IMR-90 (cell line): ENCODE measurements around the gene SPRED2. TPM values are rescaled to one million over a fixed set of nuclear protein-coding genes. Genes with fewer than 3 reads are reported as not detected.

ENCODE experiments used
- ATAC-seq: fragments of 200-7000 bp; cut with Tn5 transposase; 2 replicates; pipeline ENCODE4 v1.9.1; 2020; ENCODE audit warnings: low read depth, mild to moderate bottlenecking, moderate library complexity
- BruUV-seq: library from RNA; stranded (reverse); fragments of 400-500 nt; replicated peaks from 2 replicates; lab custom pipeline; 2021; lab: Mats Ljungman, UMichigan
- CTCF ChIA-PET: fragments of 300-600 bp; formaldehyde crosslinking; extraction: SDS; loops from one replicate; lab custom pipeline; 2021; ENCODE audit warnings: antibody characterized with exemption; lab: Yijun Ruan, JAX
- POLR2A ChIA-PET: fragments of 300-600 bp; sonication (Branson Sonifier 250); formaldehyde crosslinking; loops from one replicate; lab custom pipeline; 2022; ENCODE audit warnings: antibody characterized with exemption; ENCODE audit not compliant: unreplicated experiment; lab: Charles Lee
- DNase-seq: peaks from one replicate; pipeline ENCODE4 v3.0.0; 2013
- H2AFZ ChIP-seq: replicated peaks from 2 replicates; pipeline ENCODE3; 2013; ENCODE audit warnings: low read length, mild to moderate bottlenecking; ENCODE audit not compliant: poor library complexity
- H2AK5ac ChIP-seq: 2 replicates; pipeline ENCODE4 v1.6.1; 2013; ENCODE audit warnings: low read depth, low read length, inconsistent platforms
- H2AK9ac ChIP-seq: replicated peaks from 2 replicates; pipeline ENCODE3; 2013; ENCODE audit warnings: mild to moderate bottlenecking, low read depth, low read length, moderate library complexity; ENCODE audit not compliant: poor library complexity
- H2BK120ac ChIP-seq: 2 replicates; pipeline ENCODE4 v1.6.1; 2013; ENCODE audit warnings: low read depth, low read length, inconsistent platforms
- H2BK15ac ChIP-seq: 3 replicates; pipeline ENCODE4 v1.6.1; 2013; ENCODE audit warnings: low read depth, low read length, inconsistent platforms
- H2BK20ac ChIP-seq: 2 replicates; pipeline ENCODE4 v1.6.1; 2013; ENCODE audit warnings: low read depth, mild to moderate bottlenecking, inconsistent platforms, low read length, moderate library complexity
- H2BK5ac ChIP-seq: 2 replicates; pipeline ENCODE4 v1.6.1; 2013; ENCODE audit warnings: mild to moderate bottlenecking, low read depth, low read length, inconsistent platforms; ENCODE audit not compliant: poor library complexity, severe bottlenecking
- H3K14ac ChIP-seq: replicated peaks from 2 replicates; pipeline ENCODE4 v1.6.1; 2013; ENCODE audit warnings: low read depth, low read length, inconsistent platforms
- H3K18ac ChIP-seq: 2 replicates; pipeline ENCODE4 v1.6.1; 2013; ENCODE audit warnings: low read depth, low read length, control low read depth
- H3K23ac ChIP-seq: 2 replicates; pipeline ENCODE4 v1.6.1; 2013; ENCODE audit warnings: low read depth, low read length, inconsistent platforms
- H3K27ac ChIP-seq: 2 replicates; pipeline ENCODE4 v1.5.1; 2013; ENCODE audit warnings: mild to moderate bottlenecking, control low read depth, low read length; ENCODE audit not compliant: insufficient read depth
- H3K27me3 ChIP-seq: 2 replicates; pipeline ENCODE4 v1.6.1; 2013; ENCODE audit warnings: low read length; ENCODE audit not compliant: control insufficient read depth, insufficient read depth
- H3K36me3 ChIP-seq: 2 replicates; pipeline ENCODE4 v1.6.1; 2013; ENCODE audit warnings: low read length, mixed read lengths; ENCODE audit not compliant: control insufficient read depth, insufficient read depth
- H3K4ac ChIP-seq: 2 replicates; pipeline ENCODE4 v1.6.1; 2013; ENCODE audit warnings: low read depth, low read length, inconsistent platforms
- H3K4me1 ChIP-seq: 2 replicates; pipeline ENCODE4 v1.6.1; 2013; ENCODE audit warnings: low read length, mixed read lengths; ENCODE audit not compliant: control insufficient read depth, insufficient read depth
- H3K4me2 ChIP-seq: 2 replicates; pipeline ENCODE4 v1.6.1; 2013; ENCODE audit warnings: low read depth, mild to moderate bottlenecking, control low read depth, low read length, moderate library complexity
- H3K4me3 ChIP-seq: 2 replicates; pipeline ENCODE4 v1.5.1; 2013; ENCODE audit warnings: low read depth, mild to moderate bottlenecking, control low read depth, low read length, moderate library complexity; ENCODE audit not compliant: insufficient read depth
- H3K56ac ChIP-seq: 2 replicates; pipeline ENCODE4 v1.6.1; 2013; ENCODE audit warnings: low read length, inconsistent platforms; ENCODE audit not compliant: insufficient read depth; ENCODE audit errors: extremely low read depth
- H3K79me1 ChIP-seq, 2 experiments: 2 replicates each; pipeline ENCODE4 v1.6.1; 2013; ENCODE audit warnings: low read length in 2 of 2, inconsistent platforms in 1 of 2, low read depth in 1 of 2
- H3K9ac ChIP-seq: 2 replicates; pipeline ENCODE4 v1.6.1; 2013; ENCODE audit warnings: low read depth, low read length, control low read depth
- H3K9me1 ChIP-seq: 2 replicates; pipeline ENCODE4 v1.6.1; 2013; ENCODE audit warnings: low read length, inconsistent platforms; ENCODE audit not compliant: insufficient read depth
- H3K9me3 ChIP-seq: 2 replicates; pipeline ENCODE4 v1.6.1; 2013; ENCODE audit warnings: low read length; ENCODE audit not compliant: control insufficient read depth, insufficient read depth
- H4K20me1 ChIP-seq: 2 replicates; pipeline ENCODE4 v1.6.1; 2013; ENCODE audit warnings: low read length, inconsistent platforms; ENCODE audit not compliant: insufficient read depth
- H4K5ac ChIP-seq: 2 replicates; pipeline ENCODE4 v1.6.1; 2013; ENCODE audit warnings: mild to moderate bottlenecking, low read depth, low read length, control low read depth
- H4K8ac ChIP-seq, 2 experiments: 2 replicates each; pipeline ENCODE4 v1.6.1; 2013; ENCODE audit warnings: low read depth in 2 of 2, low read length in 2 of 2, control low read depth in 1 of 2, inconsistent platforms in 1 of 2
- H4K91ac ChIP-seq: 2 replicates; pipeline ENCODE4 v1.6.1; 2013; ENCODE audit warnings: low read depth, low read length, inconsistent platforms; ENCODE audit not compliant: insufficient read depth
- BHLHE40 ChIP-seq: fragments of 150-350 bp; IDR thresholded peaks from 2 replicates; pipeline ENCODE4 v1.6.1; 2016; ENCODE audit warnings: mild to moderate bottlenecking, low read depth, low read length
- CTCF ChIP-seq: conservative IDR thresholded peaks from 2 replicates; pipeline ENCODE4 v1.5.1; 2012; ENCODE audit warnings: mild to moderate bottlenecking, low read depth, low read length, improper control_type of control experiment
- FOS ChIP-seq: fragments of 150-350 bp; IDR thresholded peaks from 2 replicates; pipeline ENCODE4 v1.6.1; 2016; ENCODE audit warnings: low read depth, low read length
- USF2 ChIP-seq: fragments of 150-350 bp; IDR thresholded peaks from 2 replicates; pipeline ENCODE4 v1.6.1; 2017; ENCODE audit warnings: mild to moderate bottlenecking, antibody characterized with exemption, low read length, low read depth
- WGBS, 2 experiments: methylation state at CpG; one replicate each; pipeline versions ENCODE4 v1.1.5 to v1.1.7; 2013; ENCODE audit warnings: missing lambda C conversion rate in 2 of 2; ENCODE audit not compliant: insufficient read length in 1 of 2; ENCODE audit errors: extremely low coverage in 2 of 2; 5-methylcytosine and 5-hydroxymethylcytosine counted together
- dilution Hi-C: fragments of 300-500 bp; cut with HindIII; formaldehyde crosslinking; loops from one replicate; pipeline ENCODE4 v1.14.3; 2018; ENCODE audit warnings: low sequenced_read_pairs; ENCODE audit not compliant: unreplicated experiment
- in situ Hi-C: fragments of 300-500 bp; cut with MboI; formaldehyde crosslinking; loops from 3 replicates; pipeline ENCODE4 v1.14.3; 2019; ENCODE audit warnings: low sequenced_read_pairs, inconsistent platforms, mixed read lengths
- intact Hi-C: fragments of 100-400 bp; cut with micrococcal nuclease; formaldehyde crosslinking; loops from 2 replicates; pipeline ENCODE4 v1.10.0; 2022
- polyA plus RNA-seq, 3 experiments: library from polyadenylated mRNA; depleted of rRNA; stranded (reverse); fragments of >200 nt; gene quantifications; 2 replicates each; pipeline ENCODE4 v1.2.3, GENCODE V29; 2012; ENCODE audit warnings: low replicate concordance in 1 of 3
- total RNA-seq: library from RNA; depleted of rRNA; stranded (reverse); fragments of >200 nt; gene quantifications from 2 replicates; pipeline ENCODE4 v1.2.3, GENCODE V29; 2012

The SPRED2 gene
- total and polyA plus RNA-seq, 2 of the 4 experiments (the other 2 are of a cell fraction), result 4.8 to 18.7 TPM

- ChIA-PET CTCF (no interaction called here), POLR2A (no interaction called here)
- Histone ChIP-seq H3K18ac (no peak overlapping the region), H3K23ac (no peak overlapping the region), H2BK15ac (no peak overlapping the region), H3K14ac (no peak overlapping the region), H2BK120ac (no peak overlapping the region), H3K27me3 (no peaks in the 10 kb centered on the region), H3K27ac (peak overlapping the region; percentile 79; the same call in 1 of the 2 replicates), H4K8ac (no peak overlapping the region; a peak in 1 of 4 replicates), H3K9me1 (no peaks in the 10 kb centered on the region), H3K4me2 (peak overlapping the region; percentile 66), H2AFZ (peak overlapping the region; percentile 87), H2BK20ac (no peak overlapping the region), H3K4me1 (peaks cover 3% of the 10 kb centered on the region; the same call in 1 of the 2 replicates), H3K4me3 (peak overlapping the region; percentile 88), H3K9ac (peak overlapping the region; percentile 78), H3K4ac (no peak overlapping the region), H3K56ac (no peak overlapping the region), H3K36me3 (no peaks in the 10 kb centered on the region), H3K9me3 (no peaks in the 10 kb centered on the region), H2AK9ac (peak overlapping the region; percentile 70), H4K5ac (no peak overlapping the region), H2AK5ac (0 out of 2 replicates have a peak overlapping the region, but pooled peaks have one; percentile 12), H3K79me1 (peaks cover 10 to 49% of the 10 kb centered on the region in 2 experiments; a peak in 3 of 4 replicates), H4K20me1 (peaks cover 47% of the 10 kb centered on the region), H4K91ac (no peak overlapping the region; the same call in 1 of the 2 replicates), H2BK5ac (no peak overlapping the region)
- dilution Hi-C loops (no loop called here), in situ Hi-C loops (no loop called here), intact Hi-C loops (loop anchor here (1.0 to 10.0 kb wide), 4 partner anchors 64 to 366 kb away; no protein-coding TSS in a partner anchor)
- no TSS peak for BruUV-seq
- peak; percentile 61; the same call in 1 of the 2 replicates for TF ChIP-seq BHLHE40
- no peak for TF ChIP-seq CTCF
- 0 out of 2 replicates have a peak, but pooled peaks have one; percentile 13 for TF ChIP-seq USF2
- no peak for TF ChIP-seq FOS
- WGBS, 2 experiments, result 2% methylated on average over 29 of the region's 95 CpGs; no CpG with 5 or more reads in 1 of the 2 experiments
- DNase-seq (peak; percentile 41), ATAC-seq (peak; percentile 3)
Measured at GRCh38 chr2:65430603-65431420, 1.6 kb downstream of the SPRED2 start.
